ENCODE measurements around the gene ABLIM1.

Gene ABLIM1

GRCh38 chr10:114687459-114687858, 29.4 kb upstream of the ABLIM1 start:
- Histone ChIP-seq H3K4me3 (ENCODE audit: low read depth, low read length) (no peak overlapping the region), H3K27ac (no peak overlapping the region), H3K27me3 (ENCODE audit: insufficient read depth, low read depth, severe bottlenecking) (no peaks in the 10 kb centered on the region), H3K36me3 (no peaks in the 10 kb centered on the region), H3K9me3 (ENCODE audit: severe bottlenecking) (no peaks in the 10 kb centered on the region)
- DNase-seq, result peak; percentile 18
- TF ChIP-seq, protein P1, sequence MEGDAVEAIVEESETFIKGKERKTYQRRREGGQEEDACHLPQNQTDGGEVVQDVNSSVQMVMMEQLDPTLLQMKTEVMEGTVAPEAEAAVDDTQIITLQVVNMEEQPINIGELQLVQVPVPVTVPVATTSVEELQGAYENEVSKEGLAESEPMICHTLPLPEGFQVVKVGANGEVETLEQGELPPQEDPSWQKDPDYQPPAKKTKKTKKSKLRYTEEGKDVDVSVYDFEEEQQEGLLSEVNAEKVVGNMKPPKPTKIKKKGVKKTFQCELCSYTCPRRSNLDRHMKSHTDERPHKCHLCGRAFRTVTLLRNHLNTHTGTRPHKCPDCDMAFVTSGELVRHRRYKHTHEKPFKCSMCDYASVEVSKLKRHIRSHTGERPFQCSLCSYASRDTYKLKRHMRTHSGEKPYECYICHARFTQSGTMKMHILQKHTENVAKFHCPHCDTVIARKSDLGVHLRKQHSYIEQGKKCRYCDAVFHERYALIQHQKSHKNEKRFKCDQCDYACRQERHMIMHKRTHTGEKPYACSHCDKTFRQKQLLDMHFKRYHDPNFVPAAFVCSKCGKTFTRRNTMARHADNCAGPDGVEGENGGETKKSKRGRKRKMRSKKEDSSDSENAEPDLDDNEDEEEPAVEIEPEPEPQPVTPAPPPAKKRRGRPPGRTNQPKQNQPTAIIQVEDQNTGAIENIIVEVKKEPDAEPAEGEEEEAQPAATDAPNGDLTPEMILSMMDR (IDR thresholded peaks at IDR 0.05; ENCODE audit: low read depth, low read length), result no peak

- H3K27ac ChIP-seq, result no peak overlapping the region
- TF ChIP-seq, protein P1 (IDR thresholded peaks at IDR 0.05; ENCODE audit: low read depth, low read length), result no peak
- no peak overlapping the region for H3K4me3 ChIP-seq (ENCODE audit: low read depth, low read length)
- no peaks in the 10 kb centered on the region for H3K27me3 ChIP-seq (ENCODE audit: insufficient read depth, low read depth, severe bottlenecking)
- no peak for DNase-seq
- H3K36me3 ChIP-seq, result no peaks in the 10 kb centered on the region
- H3K9me3 ChIP-seq (ENCODE audit: severe bottlenecking), result no peaks in the 10 kb centered on the region
Observed at GRCh38 chr10:114686013-114686412, 27.9 kb upstream of the ABLIM1 start.

DNA sequence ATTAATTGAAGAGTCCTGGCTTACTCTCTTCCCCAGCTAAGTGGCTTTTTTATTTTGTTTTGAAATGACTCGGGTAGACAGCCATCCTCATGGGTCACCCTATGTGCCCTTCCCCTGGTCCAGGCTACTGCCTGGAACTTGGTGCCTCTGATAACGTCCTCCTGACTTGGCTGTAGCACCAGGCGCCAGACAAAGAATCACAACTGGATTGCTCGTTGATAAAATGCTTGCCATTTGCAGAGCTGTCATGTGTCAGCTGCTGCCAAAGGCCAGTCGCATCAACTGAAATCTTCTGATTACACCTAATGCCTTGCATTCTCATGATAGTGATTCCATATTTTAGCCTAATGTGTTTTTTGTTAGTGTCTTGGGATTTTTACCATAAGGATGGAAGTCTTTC, 27.4 kb upstream of the ABLIM1 start:
- DNase-seq, result no peak
- no peak overlapping the region for H3K27ac ChIP-seq
- no peak overlapping the region for H3K4me3 ChIP-seq (ENCODE audit: low read depth, low read length)
- H3K9me3 ChIP-seq (ENCODE audit: severe bottlenecking), result no peaks in the 10 kb centered on the region
- TF ChIP-seq, protein P1 (IDR thresholded peaks at IDR 0.05; ENCODE audit: low read depth, low read length), result no peak
- no peaks in the 10 kb centered on the region for H3K36me3 ChIP-seq
- H3K27me3 ChIP-seq (ENCODE audit: insufficient read depth, low read depth, severe bottlenecking), result no peaks in the 10 kb centered on the region

DNA sequence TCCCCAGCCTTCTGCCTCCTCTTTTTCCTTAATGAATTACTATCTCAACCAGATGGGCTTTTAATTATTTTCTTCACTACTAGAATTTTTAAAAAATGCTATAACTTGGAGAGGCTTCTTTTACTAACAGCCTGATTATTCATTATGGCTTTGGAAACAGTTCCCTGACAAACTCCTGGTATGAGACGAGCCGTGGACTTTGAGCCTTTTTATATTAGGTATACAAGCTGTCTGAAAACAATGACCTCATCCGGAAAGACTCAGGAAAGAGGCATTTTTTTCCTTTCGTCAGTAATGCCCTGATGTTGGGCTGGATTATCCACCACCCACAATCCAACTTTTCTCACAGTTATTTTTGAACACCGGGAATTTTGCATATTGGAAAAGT, 26.7 kb upstream of the ABLIM1 start:
- Histone ChIP-seq H3K27ac (no peak overlapping the region), H3K9me3 (ENCODE audit: severe bottlenecking) (no peaks in the 10 kb centered on the region), H3K4me3 (ENCODE audit: low read depth, low read length) (no peak overlapping the region), H3K27me3 (ENCODE audit: insufficient read depth, low read depth, severe bottlenecking) (no peaks in the 10 kb centered on the region), H3K36me3 (no peaks in the 10 kb centered on the region)
- DNase-seq, result no peak
- TF ChIP-seq, protein P1 (IDR thresholded peaks at IDR 0.05; ENCODE audit: low read depth, low read length), result no peak

- no peak for DNase-seq
- Histone ChIP-seq H3K27ac (no peak overlapping the region), H3K9me3 (ENCODE audit: severe bottlenecking) (no peaks in the 10 kb centered on the region), H3K4me3 (ENCODE audit: low read depth, low read length) (no peak overlapping the region), H3K27me3 (ENCODE audit: insufficient read depth, low read depth, severe bottlenecking) (no peaks in the 10 kb centered on the region), H3K36me3 (no peaks in the 10 kb centered on the region)
- TF ChIP-seq, protein P1 (IDR thresholded peaks at IDR 0.05; ENCODE audit: low read depth, low read length), result no peak
Observed at GRCh38 chr10:114684084-114684821, 26.2 kb upstream of the ABLIM1 start.

GRCh38 chr10:114683593-114683992, 25.5 kb upstream of the ABLIM1 start:
- H3K4me3 ChIP-seq (ENCODE audit: low read depth, low read length), result no peak overlapping the region
- TF ChIP-seq, protein P1 (IDR thresholded peaks at IDR 0.05; ENCODE audit: low read depth, low read length), result no peak
- DNase-seq, result no peak

More at GRCh38 chr10:114683593-114683992, 25.5 kb upstream of the ABLIM1 start:
- H3K9me3 ChIP-seq (ENCODE audit: severe bottlenecking), result no peaks in the 10 kb centered on the region
- H3K27me3 ChIP-seq (ENCODE audit: insufficient read depth, low read depth, severe bottlenecking), result no peaks in the 10 kb centered on the region
- no peaks in the 10 kb centered on the region for H3K36me3 ChIP-seq
- no peak overlapping the region for H3K27ac ChIP-seq
